HG03457 (cell line): ENCODE measurements around the gene FNDC3B.

Source experiments
- ATAC-seq: cut with Tn5 transposase; IDR thresholded peaks from one replicate; pipeline ENCODE4 v1.9.1; 2021; ENCODE audit warnings: moderate number of reproducible peaks; ENCODE audit not compliant: unreplicated experiment

The FNDC3B gene

GRCh38 chr3:172051957-172052354 lies 12.6 kb downstream of the FNDC3B start:
- no peak for ATAC-seq

GRCh38 chr3:172052405-172052804 lies 13.0 kb downstream of the FNDC3B start:
- no peak for ATAC-seq

- no peak for ATAC-seq
These were observed 14.9 kb downstream of the FNDC3B start for GRCh38 chr3:172054115-172054764.

GRCh38 chr3:172056416-172056815 lies 17.0 kb downstream of the FNDC3B start:
- no peak for ATAC-seq

GRCh38 chr3:172057059-172057458 lies 17.7 kb downstream of the FNDC3B start:
- no peak for ATAC-seq

GRCh38 chr3:172057624-172058327 lies 18.4 kb downstream of the FNDC3B start:
- ATAC-seq, result no peak

GRCh38 chr3:172059532-172059931 lies 20.2 kb downstream of the FNDC3B start:
- no peak for ATAC-seq

GRCh38 chr3:172060234-172060633 lies 20.9 kb downstream of the FNDC3B start:
- ATAC-seq, result no peak

- ATAC-seq, result peak; percentile 93
These were observed 22.4 kb downstream of the FNDC3B start for GRCh38 chr3:172061724-172062184.

GRCh38 chr3:172062761-172063160 lies 23.4 kb downstream of the FNDC3B start:
- no peak for ATAC-seq

GRCh38 chr3:172063456-172064432 lies 24.4 kb downstream of the FNDC3B start:
- no peak for ATAC-seq

- ATAC-seq, result no peak
These were observed 26.1 kb downstream of the FNDC3B start for GRCh38 chr3:172065527-172065926.

- no peak for ATAC-seq
These were observed 26.8 kb downstream of the FNDC3B start for GRCh38 chr3:172065967-172066762.

GRCh38 chr3:172066880-172067796 lies 27.8 kb downstream of the FNDC3B start:
- no peak for ATAC-seq

- ATAC-seq, result no peak
These were observed 28.6 kb downstream of the FNDC3B start for GRCh38 chr3:172067837-172068440.

- no peak for ATAC-seq
These were observed 29.6 kb downstream of the FNDC3B start for GRCh38 chr3:172068977-172069376.

GRCh38 chr3:172069478-172069877 lies 30.1 kb downstream of the FNDC3B start:
- ATAC-seq, result no peak

- no peak for ATAC-seq
These were observed 30.9 kb downstream of the FNDC3B start for GRCh38 chr3:172070269-172070668.

GRCh38 chr3:172070802-172071201 lies 31.4 kb downstream of the FNDC3B start:
- ATAC-seq, result no peak
